Stimulated activated CD4-positive, alpha-beta T cell treated with anti-CD3 and anti-CD28 coated beads, Interleukin-1b, Interleukin-23, amount 100 ng/mL, for 24 hours (primary cell): ENCODE results near the gene ADSL.
A peak's percentile ranks its signal among the peaks of the same experiment; 100 is the strongest.
"Not testable (repeated sequence)": the region's sequence is repeated elsewhere in the genome, so short reads cannot be mapped to it uniquely, and the experiment has no call there.

Experiments
- DNase-seq, 4 experiments: peaks; one replicate each; pipeline ENCODE4 v3.0.0-alpha.2; 2020; ENCODE audit warnings: low read depth in 4 of 4, low spot score in 1 of 4

Gene ADSL

GRCh38 chr22:40346185-40347118 is at the start of gene ADSL:
ADSL (plus strand) TSS chr22:40346500; CDS start chr22:40346559, 59 bp downstream.
- DNase-seq: peak; percentile 74 to 88 (median 76)

GRCh38 chr22:40300316-40300715 is 46.0 kb upstream of the ADSL start:
- DNase-seq: no peak

GRCh38 chr22:40300884-40301672 is 45.2 kb upstream of the ADSL start:
- no peak for DNase-seq

GRCh38 chr22:40302149-40302548 is 44.2 kb upstream of the ADSL start:
- DNase-seq: no peak

- DNase-seq: no peak
Observed at GRCh38 chr22:40305625-40306024, 40.7 kb upstream of the ADSL start.

GRCh38 chr22:40308999-40309573 is 37.2 kb upstream of the ADSL start:
- no peak for DNase-seq

GRCh38 chr22:40309631-40310030 is 36.7 kb upstream of the ADSL start:
- DNase-seq: no peak

- DNase-seq: no peak
Observed at GRCh38 chr22:40310081-40310767, 36.1 kb upstream of the ADSL start.

- no peak for DNase-seq
Observed at GRCh38 chr22:40310768-40311120, 35.6 kb upstream of the ADSL start.

- not testable (repeated sequence) for DNase-seq
Observed at GRCh38 chr22:40311646-40312045, 34.7 kb upstream of the ADSL start.

- no peak for DNase-seq
Observed at GRCh38 chr22:40312050-40312449, 34.2 kb upstream of the ADSL start.

- DNase-seq: no peak
Observed at GRCh38 chr22:40313007-40313406, 33.3 kb upstream of the ADSL start.

- DNase-seq: no peak
Observed at GRCh38 chr22:40314041-40314440, 32.3 kb upstream of the ADSL start.

GRCh38 chr22:40320687-40321086 is 25.6 kb upstream of the ADSL start:
- DNase-seq: no peak

GRCh38 chr22:40322021-40322420 is 24.3 kb upstream of the ADSL start:
- no peak for DNase-seq

- no peak for DNase-seq
Observed at GRCh38 chr22:40322818-40323447, 23.4 kb upstream of the ADSL start.

GRCh38 chr22:40323681-40324171 is 22.6 kb upstream of the ADSL start:
- no peak for DNase-seq

- no peak for DNase-seq
Observed at GRCh38 chr22:40324468-40325305, 21.6 kb upstream of the ADSL start.

- DNase-seq: peak in 2 of 4 experiments; percentile 44 to 49
Observed at GRCh38 chr22:40325315-40325714, 21.0 kb upstream of the ADSL start.
